Stimulated activated CD8-positive, alpha-beta memory T cell treated with anti-CD3 and anti-CD28 coated beads, Interleukin-4, amount 100 ng/mL, for 48 hours (primary cell): ENCODE data around the gene SMAD7.

ENCODE experiments used
- DNase-seq: peaks from one replicate; pipeline ENCODE4 v3.0.0-alpha.2; 2020

The SMAD7 gene, protein sequence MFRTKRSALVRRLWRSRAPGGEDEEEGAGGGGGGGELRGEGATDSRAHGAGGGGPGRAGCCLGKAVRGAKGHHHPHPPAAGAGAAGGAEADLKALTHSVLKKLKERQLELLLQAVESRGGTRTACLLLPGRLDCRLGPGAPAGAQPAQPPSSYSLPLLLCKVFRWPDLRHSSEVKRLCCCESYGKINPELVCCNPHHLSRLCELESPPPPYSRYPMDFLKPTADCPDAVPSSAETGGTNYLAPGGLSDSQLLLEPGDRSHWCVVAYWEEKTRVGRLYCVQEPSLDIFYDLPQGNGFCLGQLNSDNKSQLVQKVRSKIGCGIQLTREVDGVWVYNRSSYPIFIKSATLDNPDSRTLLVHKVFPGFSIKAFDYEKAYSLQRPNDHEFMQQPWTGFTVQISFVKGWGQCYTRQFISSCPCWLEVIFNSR

DNA sequence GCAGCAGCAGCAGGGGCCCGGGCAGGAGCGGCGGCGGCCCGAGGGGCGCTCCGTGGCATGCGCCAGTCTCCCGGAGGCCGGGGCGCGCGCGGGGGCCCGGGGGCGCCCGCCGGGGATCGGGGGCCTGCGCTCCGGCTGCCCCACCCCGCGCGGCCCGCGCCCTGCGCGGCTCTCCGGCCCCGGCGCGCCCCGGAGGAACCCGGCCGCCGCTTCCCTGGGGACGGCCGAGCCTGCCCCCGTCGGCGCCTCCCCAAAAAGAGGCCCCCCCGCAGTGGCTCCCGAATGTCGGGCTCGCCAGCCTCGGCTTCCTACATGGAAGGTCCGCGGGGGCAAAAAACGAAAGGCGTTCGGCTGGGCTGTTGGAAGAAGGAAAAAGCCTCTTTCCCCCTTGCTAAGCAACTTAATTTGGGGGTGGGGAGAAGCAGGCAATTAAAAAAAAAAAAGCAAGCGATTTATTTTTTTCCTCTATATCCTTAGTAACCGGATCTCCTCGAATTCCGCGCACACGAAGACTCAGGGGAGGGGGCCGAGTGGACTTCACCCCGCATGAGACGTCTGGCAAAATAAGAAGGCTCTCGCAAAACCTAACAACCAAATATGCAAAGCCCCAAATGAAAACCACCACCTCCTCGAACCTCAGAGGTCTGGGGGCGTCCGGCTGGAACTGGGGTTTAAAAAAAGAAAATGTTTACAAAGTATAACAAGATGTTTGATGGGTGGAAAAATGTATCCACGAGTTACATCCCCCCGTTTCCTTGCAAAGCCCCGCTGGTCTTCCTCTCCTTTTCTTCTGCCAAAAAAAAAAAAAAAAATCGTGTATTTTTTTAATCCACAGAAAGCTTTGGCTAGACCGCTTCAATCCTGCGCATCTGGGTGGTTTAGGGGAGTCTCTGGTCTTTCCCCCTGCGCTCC, at the start of gene SMAD7:
TSS of gene SMAD7 (minus strand) at position 430 of the 912 bp plus-strand sequence. CDS start 541 bp downstream, outside the sequence.
- no peak for DNase-seq

DNA sequence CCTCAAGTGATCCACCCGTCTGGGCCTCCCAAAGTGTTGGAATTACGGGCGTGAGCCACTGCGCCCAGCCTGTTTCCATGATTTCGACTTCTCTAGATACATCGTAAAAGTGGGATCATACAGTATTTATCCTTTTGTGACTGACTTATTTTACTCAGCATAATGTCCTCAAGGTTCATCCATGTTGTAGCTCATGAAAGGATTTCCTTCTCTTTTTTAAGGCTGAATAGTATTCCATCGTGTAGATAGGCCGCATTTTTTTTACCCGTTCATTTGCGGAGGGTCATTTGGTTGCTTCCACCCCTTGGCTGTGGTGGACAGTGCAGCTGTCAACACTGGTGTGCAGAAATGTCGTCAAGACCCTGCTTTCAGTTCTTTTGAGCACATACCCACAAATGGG, 48.8 kb upstream of the SMAD7 start:
- DNase-seq, result no peak

DNA sequence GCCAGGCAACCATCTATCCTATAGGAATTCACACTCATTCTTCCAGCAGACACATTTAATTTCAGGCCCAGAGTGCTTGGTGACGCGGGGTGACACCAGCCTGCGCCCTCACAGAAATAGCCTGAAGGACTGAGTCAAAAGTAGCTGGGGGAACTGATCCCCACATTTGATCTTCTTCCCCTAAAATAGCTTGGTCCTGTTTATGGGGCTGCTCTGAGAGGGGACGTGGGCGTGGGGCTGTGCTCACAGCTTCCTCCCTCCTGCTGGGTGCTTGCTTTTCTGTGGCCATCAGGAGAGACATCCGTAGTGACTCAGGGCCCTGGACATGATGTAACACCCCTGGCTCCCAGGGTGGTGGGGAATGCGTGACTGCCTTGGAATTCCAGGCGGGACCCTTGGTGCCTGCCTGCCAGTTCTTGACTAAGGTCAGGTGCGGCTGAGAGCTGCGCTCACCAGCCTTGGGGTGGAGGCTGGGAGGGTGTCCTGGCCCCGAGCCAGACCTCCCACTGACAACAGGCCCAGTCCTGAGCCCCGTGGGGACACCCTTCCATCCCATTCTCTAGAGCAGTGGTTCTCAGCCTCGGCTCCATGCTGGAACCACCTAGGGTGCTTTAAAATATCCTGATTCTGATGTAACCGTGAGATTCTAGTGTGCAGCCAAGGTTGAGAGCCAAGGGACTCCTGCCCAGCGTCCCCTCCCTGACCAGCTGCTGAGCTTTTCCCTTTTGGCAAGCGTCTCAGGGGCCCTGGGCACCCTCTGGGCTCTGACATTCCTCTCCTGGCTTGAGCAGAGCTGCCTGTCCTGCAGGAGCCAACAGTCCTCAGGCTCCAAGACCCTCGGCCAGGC, 47.4 kb upstream of the SMAD7 start:
- no peak for DNase-seq

DNA sequence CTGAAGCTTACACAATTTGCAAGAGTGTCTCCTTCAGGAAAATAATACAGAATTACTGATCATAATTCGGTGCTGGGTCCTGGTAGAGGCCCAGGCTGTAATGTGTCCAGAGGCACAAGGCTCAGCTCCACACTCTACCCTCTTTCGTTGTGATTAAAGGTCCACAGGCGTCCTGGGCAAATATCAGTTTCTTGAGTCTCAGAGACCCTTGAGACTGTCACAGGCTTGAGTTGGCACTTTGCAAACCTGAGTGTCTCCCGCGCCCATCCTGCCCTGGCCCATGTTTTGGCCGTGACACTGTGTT, 46.9 kb upstream of the SMAD7 start:
- DNase-seq, result no peak

DNA sequence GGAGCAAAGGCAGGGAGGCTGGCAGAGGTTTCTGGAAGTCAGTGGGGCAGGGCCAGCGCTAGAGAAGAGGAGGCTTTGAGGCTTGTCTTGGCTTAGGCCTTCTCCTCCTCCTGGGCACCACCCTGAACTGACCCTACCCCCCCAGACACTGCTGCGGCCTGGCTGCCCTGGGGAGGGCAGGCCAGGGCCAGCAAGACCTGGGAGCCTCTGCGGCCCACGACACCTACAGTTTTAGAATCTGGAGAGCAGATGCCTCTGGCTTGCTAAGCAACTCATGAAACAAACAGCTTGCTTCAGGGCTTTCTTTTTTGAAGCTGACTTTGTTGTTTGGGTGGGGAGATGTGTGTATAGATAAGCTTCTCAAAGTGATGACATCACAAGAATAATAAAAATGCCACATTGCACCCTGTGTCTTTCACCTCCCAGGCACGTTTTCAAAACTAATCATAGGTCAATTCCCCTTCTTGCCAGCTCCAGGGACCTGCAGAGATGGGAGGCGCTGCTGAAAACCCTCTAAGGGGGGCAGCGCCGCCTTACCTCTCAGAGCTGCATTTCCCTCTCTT, 46.2 kb upstream of the SMAD7 start:
- no peak for DNase-seq

DNA sequence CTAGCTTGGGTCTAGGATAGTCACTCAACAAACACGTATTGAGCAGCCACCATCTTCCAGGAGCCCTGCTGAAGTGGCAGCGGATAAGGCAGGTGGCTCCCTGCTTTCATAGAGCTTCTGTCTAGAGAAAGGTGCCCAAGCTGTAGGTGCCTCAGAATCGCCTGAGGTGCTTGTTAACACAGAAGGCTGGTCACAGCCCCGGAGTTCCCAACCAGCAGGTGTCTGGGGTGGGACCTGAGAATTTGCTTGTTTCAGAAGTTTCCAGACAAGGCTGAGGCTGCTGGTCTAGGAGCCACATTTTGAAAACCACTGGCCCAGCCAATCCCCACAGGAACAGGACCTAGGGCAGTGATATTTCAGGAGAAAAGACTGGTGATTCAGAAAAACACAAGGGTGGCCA, 45.3 kb upstream of the SMAD7 start:
- no peak for DNase-seq

DNA sequence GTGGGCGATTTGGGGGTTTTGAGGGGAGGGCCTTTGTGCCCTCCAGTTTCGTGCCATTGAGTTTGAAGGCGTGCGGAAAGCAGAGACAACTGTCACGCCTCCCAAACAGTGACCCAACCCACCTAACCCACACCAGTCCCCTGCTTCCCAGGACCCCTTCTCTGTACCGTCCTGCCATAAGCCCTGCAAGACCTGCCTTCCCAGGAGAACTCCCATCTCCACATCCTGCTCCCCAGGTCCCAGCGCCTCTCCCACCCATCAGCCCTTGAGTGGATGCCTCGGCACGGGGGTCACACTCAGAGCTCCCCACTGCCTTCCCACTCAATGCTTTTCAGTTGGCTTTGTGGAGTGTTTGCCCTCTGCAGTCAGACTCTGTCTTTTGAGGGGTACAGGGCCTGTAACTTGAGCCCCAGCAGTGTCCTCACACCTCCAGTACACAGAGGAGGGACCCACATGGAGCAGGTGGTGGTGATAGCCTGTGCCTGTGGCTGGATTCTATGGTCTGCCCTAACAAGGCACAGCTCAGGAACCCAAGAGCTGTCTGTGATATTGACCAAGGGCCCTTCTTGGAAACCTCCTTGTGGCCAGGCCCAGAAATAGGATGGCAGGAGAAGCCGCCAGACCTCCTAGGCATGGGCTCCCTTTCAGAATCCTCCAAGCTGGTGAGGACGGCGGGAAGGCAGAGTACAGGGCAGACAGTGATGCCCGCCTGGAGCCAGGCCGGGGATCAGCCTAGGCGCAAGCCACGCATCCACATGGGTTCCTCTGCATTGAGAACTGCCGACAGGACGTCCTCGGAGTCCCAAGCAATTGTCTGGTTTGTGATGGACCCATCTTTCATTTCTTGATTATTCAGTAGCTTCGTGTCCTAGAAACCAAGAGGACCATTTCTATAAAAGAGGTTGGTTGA, 44.4 kb upstream of the SMAD7 start:
- no peak for DNase-seq

- no peak for DNase-seq
Observed at GRCh38 chr18:48994044-48994651, 43.4 kb upstream of the SMAD7 start.

DNA sequence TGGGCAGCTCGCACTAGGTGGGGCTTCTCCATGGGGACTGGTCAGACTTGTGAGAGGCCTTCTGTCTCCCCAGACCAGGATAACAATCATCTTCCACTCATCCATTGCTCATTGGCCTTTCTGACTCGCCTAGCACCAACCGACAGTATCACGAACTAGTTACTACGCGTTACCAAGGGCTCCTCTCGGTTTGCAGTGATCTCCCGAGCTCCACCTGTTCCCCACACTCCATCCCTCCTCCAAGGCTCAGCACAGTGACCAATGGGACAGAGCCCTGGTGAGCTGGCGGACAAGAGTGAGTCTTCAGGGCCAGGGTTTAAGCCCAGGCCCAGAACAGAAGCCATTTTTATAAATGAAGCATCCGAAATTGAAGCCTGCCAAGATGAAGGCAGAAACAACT, 42.8 kb upstream of the SMAD7 start:
- DNase-seq, result no peak

DNA sequence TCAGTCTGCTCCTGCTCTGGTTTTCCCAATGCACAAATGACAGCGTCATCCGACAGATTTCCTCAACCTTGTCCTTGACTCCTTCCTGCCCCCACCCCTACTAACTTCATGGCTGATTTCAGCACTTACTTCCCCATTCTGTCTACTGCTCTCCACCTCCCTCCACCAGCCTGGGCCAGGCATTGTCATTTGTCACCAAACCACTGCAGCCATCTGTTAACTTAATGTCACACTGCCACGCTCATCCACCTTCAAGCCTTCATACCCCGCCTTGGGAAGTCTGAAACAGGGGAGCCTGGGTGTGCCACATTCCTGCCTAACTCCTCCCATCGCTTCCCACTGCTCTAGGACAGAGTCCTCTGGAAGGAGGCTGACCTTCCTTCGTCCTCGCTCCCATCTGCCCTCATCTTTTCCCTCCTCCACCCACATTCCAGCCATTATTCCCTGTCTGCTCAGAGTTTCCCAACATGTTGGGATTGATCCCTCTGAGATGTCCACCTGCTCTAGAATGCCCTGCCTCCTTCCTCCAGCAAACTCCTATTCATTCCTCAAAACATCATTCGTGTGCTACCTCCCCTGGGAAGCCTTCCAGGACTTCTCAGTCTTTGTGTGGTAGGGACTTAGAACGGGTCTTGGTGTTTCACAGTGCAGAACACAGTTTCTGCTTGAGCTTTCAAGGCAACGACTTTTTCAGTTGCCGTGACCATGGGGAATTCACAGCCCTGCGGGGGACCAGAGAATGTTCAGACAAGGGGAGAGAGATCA, 42.2 kb upstream of the SMAD7 start:
- no peak for DNase-seq

- no peak for DNase-seq
Observed at GRCh38 chr18:48992133-48992532, 41.4 kb upstream of the SMAD7 start.

DNA sequence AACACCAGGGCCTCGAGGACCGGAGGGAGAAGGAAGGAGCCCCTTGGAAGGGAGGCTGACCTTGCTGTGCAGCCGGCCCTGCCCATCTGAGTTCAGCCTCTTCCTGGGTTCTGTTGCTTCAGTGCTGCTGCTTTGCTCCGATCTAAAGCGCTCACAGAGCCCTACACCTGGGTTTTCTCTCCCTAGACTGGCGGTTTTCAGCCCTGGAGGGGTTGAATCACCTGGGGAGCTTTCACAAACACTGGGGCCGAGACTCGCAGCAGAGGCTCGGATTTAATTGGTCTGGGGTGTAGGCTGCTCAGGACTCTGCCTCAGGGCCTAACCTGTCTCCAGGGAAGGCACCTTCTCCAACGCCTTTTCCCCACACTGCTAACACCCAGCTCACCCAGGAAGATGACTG, 40.9 kb upstream of the SMAD7 start:
- no peak for DNase-seq

- DNase-seq, result no peak
Observed at GRCh38 chr18:48991319-48991660, 40.5 kb upstream of the SMAD7 start.

DNA sequence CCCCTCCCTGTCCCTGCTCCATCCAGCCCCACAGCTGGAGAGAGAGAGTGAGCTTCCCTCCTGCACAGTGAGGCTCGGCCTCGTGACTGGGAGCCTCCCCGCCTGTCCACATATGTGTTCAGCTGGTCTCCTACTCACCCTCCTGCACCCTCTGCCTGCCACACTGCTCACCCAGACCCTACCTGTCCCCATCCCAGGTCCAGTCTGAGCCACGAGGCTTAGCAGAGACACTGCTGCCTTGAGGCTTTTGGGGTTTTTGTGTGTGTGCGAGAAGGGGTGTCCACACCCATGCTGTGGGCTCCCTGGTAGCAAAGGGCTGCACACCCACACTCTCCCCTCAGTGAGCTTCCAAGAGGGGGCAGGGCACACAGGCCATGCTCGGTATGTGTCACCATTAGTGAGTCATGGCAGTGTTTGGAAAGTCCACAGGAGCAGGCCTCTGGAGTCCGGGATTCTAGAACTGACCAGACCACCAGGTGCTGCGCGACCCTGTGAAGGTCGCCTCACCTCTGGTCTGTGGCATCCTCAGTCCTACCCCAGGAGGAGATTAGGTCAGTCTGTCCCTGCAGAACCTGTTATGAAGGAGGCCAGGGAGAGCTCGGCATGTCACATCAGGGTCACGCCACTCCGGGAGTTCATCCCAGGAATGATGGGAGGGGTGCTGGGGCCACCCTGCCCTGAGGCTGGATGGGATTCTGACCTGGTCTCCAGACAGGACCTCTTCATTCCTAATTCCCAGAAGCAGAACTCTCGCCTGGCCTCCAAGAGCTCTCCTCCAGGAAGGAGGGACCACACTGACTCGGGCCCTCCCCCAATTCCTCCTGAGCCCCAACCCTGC, 39.9 kb upstream of the SMAD7 start:
- DNase-seq, result no peak

GRCh38 chr18:48989304-48990303, 38.8 kb upstream of the SMAD7 start:
- DNase-seq, result no peak

- no peak for DNase-seq
Observed at GRCh38 chr18:48988508-48989303, 37.9 kb upstream of the SMAD7 start.

DNA sequence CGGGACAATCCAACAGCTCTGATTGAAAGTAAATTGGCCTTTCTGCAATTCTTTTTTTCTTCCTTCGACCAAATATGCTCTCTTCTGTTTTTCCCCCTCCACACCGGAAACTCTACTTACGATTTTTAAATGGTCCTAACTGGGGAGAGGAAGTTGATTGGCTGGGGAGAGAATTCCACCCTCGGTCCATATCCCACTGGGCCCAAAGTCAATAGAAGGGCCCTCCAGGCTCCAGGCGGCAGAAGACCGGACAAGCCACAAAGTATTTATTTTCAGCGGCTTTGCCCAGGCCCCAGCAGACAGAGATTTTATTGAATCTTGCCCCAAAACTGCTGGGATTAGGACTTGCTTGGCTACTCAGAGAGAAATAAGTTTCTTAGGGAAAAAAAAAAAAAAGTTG, 37.1 kb upstream of the SMAD7 start:
- DNase-seq, result no peak
